ENCODE results near the gene PNCK. TPM values are rescaled to one million over a fixed set of nuclear protein-coding genes. Genes with fewer than 3 reads are reported as not detected.

The PNCK gene
- total RNA-seq, 1 donor from 2014 or later: 1.4 TPM

DNA sequence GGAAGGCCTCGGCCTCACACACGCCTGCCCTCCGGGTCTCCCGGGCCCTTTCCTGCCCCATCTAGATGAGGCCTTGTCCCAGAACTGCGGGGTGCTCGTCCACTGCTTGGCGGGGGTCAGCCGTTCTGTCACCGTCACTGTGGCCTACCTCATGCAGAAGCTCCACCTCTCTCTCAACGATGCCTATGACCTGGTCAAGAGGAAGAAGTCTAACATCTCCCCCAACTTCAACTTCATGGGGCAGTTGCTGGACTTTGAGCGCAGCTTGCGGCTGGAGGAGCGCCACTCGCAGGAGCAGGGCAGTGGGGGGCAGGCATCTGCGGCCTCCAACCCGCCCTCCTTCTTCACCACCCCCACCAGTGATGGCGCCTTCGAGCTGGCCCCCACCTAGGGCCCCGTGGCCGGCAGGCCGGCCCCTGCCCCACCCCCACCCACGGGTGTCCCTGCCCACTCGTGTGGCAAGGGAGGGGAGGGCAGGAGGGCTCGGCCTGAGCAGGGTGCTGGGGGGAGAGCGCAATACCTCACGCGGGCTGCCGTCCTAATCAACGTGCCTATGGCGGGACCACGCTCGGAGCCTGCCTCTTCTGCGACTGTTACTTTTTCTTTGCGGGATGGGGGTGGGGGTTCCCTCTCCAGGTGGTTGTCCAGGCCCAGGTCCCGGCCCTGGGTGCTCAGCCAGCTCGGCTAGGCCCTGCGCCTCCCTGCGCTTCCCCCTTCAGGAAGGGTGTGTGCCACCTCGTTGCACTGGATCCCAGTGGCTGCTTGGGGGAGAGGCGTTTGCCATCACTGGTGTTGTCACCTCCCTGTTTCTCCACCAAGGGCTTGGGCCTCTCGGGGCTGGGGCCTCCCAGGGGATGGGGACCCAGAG, 23.5 kb downstream of the PNCK start:
- peak in 1 of 2 donors; percentile 52 for DNase-seq (ENCODE audit: low spot score in 2 of 2)
- Histone ChIP-seq H3K27me3 (peaks cover 14% of the 10 kb centered on the region), H3K27ac (no peak overlapping the region), H3K36me3 (no peaks in the 10 kb centered on the region), H3K9me3 (no peaks in the 10 kb centered on the region), H3K4me3 (no peak overlapping the region), H3K4me1 (peaks cover 0 to 4% of the 10 kb centered on the region in 2 donors)
- intact Hi-C loops (cut with DNase I): no loop called here
- no peak for TF ChIP-seq CTCF (IDR thresholded peaks at IDR 0.05)

DNA sequence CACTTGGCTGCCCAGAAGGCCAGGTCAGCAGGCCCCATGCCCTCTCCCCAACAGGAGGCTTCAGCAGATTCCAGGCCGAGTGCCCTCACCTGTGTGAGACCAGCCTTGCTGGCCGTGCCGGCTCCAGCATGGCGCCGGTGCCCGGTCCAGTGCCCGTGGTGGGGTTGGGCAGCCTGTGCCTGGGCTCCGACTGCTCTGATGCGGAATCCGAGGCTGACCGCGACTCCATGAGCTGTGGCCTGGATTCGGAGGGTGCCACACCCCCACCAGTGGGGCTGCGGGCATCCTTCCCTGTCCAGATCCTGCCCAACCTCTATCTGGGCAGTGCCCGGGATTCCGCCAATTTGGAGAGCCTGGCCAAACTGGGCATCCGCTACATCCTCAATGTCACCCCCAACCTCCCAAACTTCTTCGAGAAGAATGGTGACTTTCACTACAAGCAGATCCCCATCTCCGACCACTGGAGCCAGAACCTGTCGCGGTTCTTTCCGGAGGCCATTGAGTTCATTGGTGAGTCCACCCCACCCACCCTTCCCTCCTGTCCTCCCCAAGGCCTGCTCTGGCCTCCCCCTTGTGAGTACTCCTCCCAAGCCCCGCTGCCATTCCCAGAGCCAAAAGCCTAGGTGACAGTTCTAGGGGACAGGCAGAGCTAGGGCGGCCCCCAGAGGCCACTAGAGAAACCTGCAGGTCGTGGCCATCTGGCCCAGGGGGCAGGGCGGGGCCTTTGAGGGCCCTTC, 24.3 kb downstream of the PNCK start:
- no peaks in the 10 kb centered on the region for H3K9me3 ChIP-seq
- intact Hi-C loops (cut with DNase I): no loop called here
- H3K36me3 ChIP-seq: no peaks in the 10 kb centered on the region
- TF ChIP-seq CTCF (IDR thresholded peaks at IDR 0.05): peak in 1 of 3 experiments; percentile 8
- H3K27ac ChIP-seq: no peak overlapping the region
- peaks cover 0 to 4% of the 10 kb centered on the region in 2 donors for H3K4me1 ChIP-seq
- DNase-seq (ENCODE audit: low spot score in 2 of 2): peak in 1 of 2 donors; percentile 52
- H3K4me3 ChIP-seq: no peak overlapping the region
- peaks cover 14% of the 10 kb centered on the region for H3K27me3 ChIP-seq

DNA sequence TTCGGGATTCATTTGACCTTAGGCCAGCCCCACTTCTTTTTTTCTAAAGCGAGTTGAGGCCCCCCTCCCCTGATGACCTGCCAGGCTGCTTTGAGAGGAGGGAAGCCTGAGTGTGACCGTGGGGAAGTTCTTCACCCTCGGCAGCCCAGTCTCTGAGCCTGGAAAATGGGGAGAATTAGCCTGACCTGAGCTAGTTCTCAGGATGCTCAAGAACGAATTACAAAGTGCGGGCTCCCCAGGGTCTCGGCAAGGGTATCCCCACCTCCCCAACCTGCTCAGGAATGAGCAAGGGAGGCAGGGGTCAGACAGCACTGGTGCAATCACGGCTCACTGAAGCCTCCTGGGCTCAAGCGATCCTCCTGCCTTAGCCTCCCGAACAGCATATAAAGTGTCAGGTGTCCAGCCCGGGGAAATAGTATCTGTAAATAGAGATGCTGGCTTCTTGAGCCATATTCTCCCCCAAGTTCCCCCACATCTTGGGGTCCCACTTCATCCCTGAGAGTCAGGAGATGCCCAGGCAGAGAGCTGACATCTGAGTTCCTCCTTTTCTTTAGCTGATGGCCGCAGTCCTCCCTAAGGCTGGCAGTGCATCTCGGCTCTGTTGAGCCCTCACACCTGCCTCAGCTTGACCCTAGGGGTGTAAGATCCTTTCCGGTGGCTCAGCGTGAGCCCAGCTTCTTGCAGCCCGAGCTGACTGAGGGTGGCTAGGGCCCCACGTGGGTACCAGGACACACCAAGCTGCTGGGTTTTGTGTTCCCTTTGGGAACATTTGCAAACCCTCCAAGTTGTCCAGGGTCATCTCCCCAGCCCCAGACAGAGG, 25.0 kb downstream of the PNCK start:
- peak in 1 of 2 donors; percentile 54 for DNase-seq (ENCODE audit: low spot score in 2 of 2)
- intact Hi-C loops (cut with DNase I): no loop called here
- Histone ChIP-seq H3K9me3 (no peaks in the 10 kb centered on the region), H3K27ac (no peak overlapping the region), H3K36me3 (no peaks in the 10 kb centered on the region), H3K4me1 (peaks cover 0 to 4% of the 10 kb centered on the region in 2 donors), H3K4me3 (no peak overlapping the region), H3K27me3 (peaks cover 14% of the 10 kb centered on the region)
- TF ChIP-seq CTCF (IDR thresholded peaks at IDR 0.05): no peak

DNA sequence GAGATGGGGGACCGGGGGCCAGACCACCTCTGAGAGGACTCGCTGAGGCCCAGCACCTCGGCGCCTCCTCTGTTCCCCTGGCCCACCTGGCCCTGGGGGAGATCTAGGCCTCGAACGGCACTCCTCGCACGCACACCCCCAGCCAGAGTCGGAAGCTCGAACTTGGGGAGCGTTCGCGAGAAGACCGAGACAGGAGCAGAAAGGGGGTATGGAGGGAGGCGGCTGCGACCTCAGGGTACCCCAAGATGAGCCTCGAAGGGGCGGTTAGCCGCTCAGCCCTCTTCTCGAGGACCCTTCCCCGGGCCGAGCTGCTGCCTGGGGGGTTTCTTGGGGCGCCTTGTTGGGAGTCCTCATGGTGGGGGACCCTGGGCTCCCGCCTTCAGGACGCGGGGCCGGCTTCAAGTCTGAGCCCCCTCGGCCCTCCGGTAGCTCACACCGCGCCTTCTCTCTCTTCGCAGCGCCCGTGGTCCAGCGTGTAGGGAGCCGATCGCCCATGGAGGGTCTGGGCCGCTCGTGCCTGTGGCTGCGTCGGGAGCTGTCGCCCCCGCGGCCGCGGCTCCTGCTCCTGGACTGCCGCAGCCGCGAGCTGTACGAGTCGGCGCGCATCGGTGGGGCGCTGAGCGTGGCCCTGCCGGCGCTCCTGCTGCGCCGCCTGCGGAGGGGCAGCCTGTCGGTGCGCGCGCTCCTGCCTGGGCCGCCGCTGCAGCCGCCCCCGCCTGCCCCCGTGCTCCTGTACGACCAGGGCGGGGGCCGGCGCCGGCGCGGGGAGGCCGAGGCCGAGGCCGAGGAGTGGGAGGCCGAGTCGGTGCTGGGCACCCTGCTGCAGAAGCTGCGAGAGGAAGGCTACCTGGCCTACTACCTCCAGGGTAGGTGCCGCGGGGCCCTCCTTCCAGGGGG, 25.9 kb downstream of the PNCK start:
- no peaks in the 10 kb centered on the region for H3K9me3 ChIP-seq
- no peaks in the 10 kb centered on the region for H3K36me3 ChIP-seq
- intact Hi-C loops (cut with DNase I): no loop called here
- peaks cover 0 to 4% of the 10 kb centered on the region in 2 donors for H3K4me1 ChIP-seq
- peaks cover 14% of the 10 kb centered on the region for H3K27me3 ChIP-seq
- H3K4me3 ChIP-seq: peak overlapping the region; percentile 33 to 45
- peak in 1 of 2 donors; percentile 58 for DNase-seq (ENCODE audit: low spot score in 2 of 2)
- no peak for TF ChIP-seq CTCF (IDR thresholded peaks at IDR 0.05)
- no peak overlapping the region for H3K27ac ChIP-seq

Data from ascending aorta (tissue), 2 donors.